Stomach smooth muscle (tissue), 2 donors: ENCODE results near the gene RFLNA.
A peak's percentile ranks its signal among the peaks of the same experiment; 100 is the strongest.

ENCODE experiments used
- H3K27ac ChIP-seq: one replicate; pipeline ENCODE4 v1.7.0; 2013; ENCODE audit warnings: mild to moderate bottlenecking, low read length, inconsistent platforms
- H3K27me3 ChIP-seq, 2 donors: one replicate each; pipeline ENCODE4 v1.7.0; 2013; ENCODE audit warnings: low read length in 2 of 2; ENCODE audit not compliant: insufficient read depth in 2 of 2, control insufficient read depth in 1 of 2
- H3K36me3 ChIP-seq, 2 donors: one replicate each; pipeline ENCODE4 v1.7.0; 2013; ENCODE audit warnings: low read length in 2 of 2; ENCODE audit not compliant: control insufficient read depth in 2 of 2, insufficient read depth in 2 of 2
- H3K4me1 ChIP-seq: one replicate; pipeline ENCODE4 v1.7.0; 2013; ENCODE audit warnings: low read length; ENCODE audit not compliant: control insufficient read depth, insufficient read depth
- H3K4me3 ChIP-seq, 2 donors: one replicate each; pipeline ENCODE4 v1.7.0; 2013; ENCODE audit warnings: low read length in 2 of 2
- H3K9ac ChIP-seq, 2 donors: one replicate each; pipeline ENCODE4 v1.7.0; 2013; ENCODE audit warnings: low read length in 2 of 2, mild to moderate bottlenecking in 1 of 2
- H3K9me3 ChIP-seq, 2 donors: one replicate each; pipeline ENCODE4 v1.7.0; 2013; ENCODE audit warnings: low read length in 2 of 2; ENCODE audit not compliant: control insufficient read depth in 2 of 2
- donor health status: healthy.
- donor health status: Pancreatic carcinoma.

RFLNA gene

GRCh38 chr12:124348659-124349380, 53.9 kb downstream of the RFLNA start:
- H3K27ac ChIP-seq = no peak overlapping the region
- H3K4me1 ChIP-seq = peaks cover 11% of the 10 kb centered on the region
- no peaks in the 10 kb centered on the region for H3K27me3 ChIP-seq
- H3K9ac ChIP-seq = no peak overlapping the region
- H3K4me3 ChIP-seq = no peak overlapping the region
- no peaks in the 10 kb centered on the region for H3K9me3 ChIP-seq
- peaks cover 72 to 89% of the 10 kb centered on the region in 2 donors for H3K36me3 ChIP-seq

- Histone ChIP-seq H3K9me3 (no peaks in the 10 kb centered on the region), H3K4me3 (no peak overlapping the region), H3K9ac (no peak overlapping the region), H3K36me3 (peaks cover 70 to 87% of the 10 kb centered on the region in 2 donors), H3K27ac (no peak overlapping the region), H3K4me1 (peaks cover 11% of the 10 kb centered on the region), H3K27me3 (no peaks in the 10 kb centered on the region)
Observed at GRCh38 chr12:124350491-124350890, 55.6 kb downstream of the RFLNA start.

- Histone ChIP-seq H3K9ac (no peak overlapping the region), H3K9me3 (no peaks in the 10 kb centered on the region), H3K36me3 (peaks cover 62 to 86% of the 10 kb centered on the region in 2 donors)
Observed at GRCh38 chr12:124351422-124351821, 56.5 kb downstream of the RFLNA start.

GRCh38 chr12:124352257-124352656, 57.4 kb downstream of the RFLNA start:
- Histone ChIP-seq H3K9ac (no peak overlapping the region), H3K36me3 (peaks cover 57 to 82% of the 10 kb centered on the region in 2 donors), H3K9me3 (no peaks in the 10 kb centered on the region), H3K4me1 (peaks cover 13% of the 10 kb centered on the region), H3K27ac (no peak overlapping the region), H3K4me3 (no peak overlapping the region), H3K27me3 (no peaks in the 10 kb centered on the region)

More at GRCh38 chr12:124351422-124351821, 56.5 kb downstream of the RFLNA start:
- no peaks in the 10 kb centered on the region for H3K27me3 ChIP-seq
- no peak overlapping the region for H3K4me3 ChIP-seq
- H3K4me1 ChIP-seq = peaks cover 12% of the 10 kb centered on the region
- H3K27ac ChIP-seq = no peak overlapping the region

GRCh38 chr12:124352839-124353238, 57.9 kb downstream of the RFLNA start:
- H3K4me1 ChIP-seq = peaks cover 14% of the 10 kb centered on the region
- H3K4me3 ChIP-seq = no peak overlapping the region
- peaks cover 55 to 81% of the 10 kb centered on the region in 2 donors for H3K36me3 ChIP-seq
- no peak overlapping the region for H3K9ac ChIP-seq
- H3K27me3 ChIP-seq = no peaks in the 10 kb centered on the region
- H3K27ac ChIP-seq = peak overlapping the region; percentile 6
- H3K9me3 ChIP-seq = no peaks in the 10 kb centered on the region

GRCh38 chr12:124354400-124354799, 59.5 kb downstream of the RFLNA start:
- H3K9me3 ChIP-seq = no peaks in the 10 kb centered on the region
- H3K36me3 ChIP-seq = peaks cover 58 to 81% of the 10 kb centered on the region in 2 donors
- peaks cover 28% of the 10 kb centered on the region for H3K4me1 ChIP-seq
- no peaks in the 10 kb centered on the region for H3K27me3 ChIP-seq
- no peak overlapping the region for H3K9ac ChIP-seq
- H3K4me3 ChIP-seq = no peak overlapping the region
- no peak overlapping the region for H3K27ac ChIP-seq

- no peaks in the 10 kb centered on the region for H3K27me3 ChIP-seq
- no peak overlapping the region for H3K4me3 ChIP-seq
- H3K36me3 ChIP-seq = peaks cover 41 to 63% of the 10 kb centered on the region in 2 donors
- no peaks in the 10 kb centered on the region for H3K9me3 ChIP-seq
- H3K9ac ChIP-seq = no peak overlapping the region
- H3K27ac ChIP-seq = no peak overlapping the region
- peaks cover 38% of the 10 kb centered on the region for H3K4me1 ChIP-seq
Observed at GRCh38 chr12:124356221-124356620, 61.3 kb downstream of the RFLNA start.

- H3K27ac ChIP-seq = no peak overlapping the region
- peaks cover 36% of the 10 kb centered on the region for H3K4me1 ChIP-seq
- no peaks in the 10 kb centered on the region for H3K9me3 ChIP-seq
- H3K4me3 ChIP-seq = no peak overlapping the region
- H3K36me3 ChIP-seq = peaks cover 37 to 52% of the 10 kb centered on the region in 2 donors
- no peak overlapping the region for H3K9ac ChIP-seq
- H3K27me3 ChIP-seq = no peaks in the 10 kb centered on the region
Observed at GRCh38 chr12:124357616-124358015, 62.7 kb downstream of the RFLNA start.

- Histone ChIP-seq H3K36me3 (peaks cover 31 to 42% of the 10 kb centered on the region in 2 donors), H3K4me1 (peaks cover 28% of the 10 kb centered on the region), H3K27ac (peak overlapping the region; percentile 67)
Observed at GRCh38 chr12:124358572-124358971, 63.7 kb downstream of the RFLNA start.

GRCh38 chr12:124359671-124360581, 65.0 kb downstream of the RFLNA start:
- Histone ChIP-seq H3K4me1 (peaks cover 37% of the 10 kb centered on the region), H3K36me3 (peaks cover 27 to 31% of the 10 kb centered on the region in 2 donors), H3K27me3 (no peaks in the 10 kb centered on the region), H3K9ac (no peak overlapping the region), H3K9me3 (no peaks in the 10 kb centered on the region), H3K27ac (peak overlapping the region; percentile 67), H3K4me3 (no peak overlapping the region)

More at GRCh38 chr12:124358572-124358971, 63.7 kb downstream of the RFLNA start:
- H3K27me3 ChIP-seq = no peaks in the 10 kb centered on the region
- no peak overlapping the region for H3K9ac ChIP-seq
- no peak overlapping the region for H3K4me3 ChIP-seq
- no peaks in the 10 kb centered on the region for H3K9me3 ChIP-seq
